ENCODE results near the gene PEPD.

- TF ChIP-seq, protein P1, sequence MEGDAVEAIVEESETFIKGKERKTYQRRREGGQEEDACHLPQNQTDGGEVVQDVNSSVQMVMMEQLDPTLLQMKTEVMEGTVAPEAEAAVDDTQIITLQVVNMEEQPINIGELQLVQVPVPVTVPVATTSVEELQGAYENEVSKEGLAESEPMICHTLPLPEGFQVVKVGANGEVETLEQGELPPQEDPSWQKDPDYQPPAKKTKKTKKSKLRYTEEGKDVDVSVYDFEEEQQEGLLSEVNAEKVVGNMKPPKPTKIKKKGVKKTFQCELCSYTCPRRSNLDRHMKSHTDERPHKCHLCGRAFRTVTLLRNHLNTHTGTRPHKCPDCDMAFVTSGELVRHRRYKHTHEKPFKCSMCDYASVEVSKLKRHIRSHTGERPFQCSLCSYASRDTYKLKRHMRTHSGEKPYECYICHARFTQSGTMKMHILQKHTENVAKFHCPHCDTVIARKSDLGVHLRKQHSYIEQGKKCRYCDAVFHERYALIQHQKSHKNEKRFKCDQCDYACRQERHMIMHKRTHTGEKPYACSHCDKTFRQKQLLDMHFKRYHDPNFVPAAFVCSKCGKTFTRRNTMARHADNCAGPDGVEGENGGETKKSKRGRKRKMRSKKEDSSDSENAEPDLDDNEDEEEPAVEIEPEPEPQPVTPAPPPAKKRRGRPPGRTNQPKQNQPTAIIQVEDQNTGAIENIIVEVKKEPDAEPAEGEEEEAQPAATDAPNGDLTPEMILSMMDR (IDR thresholded peaks at IDR 0.05): no peak
- no peak for TF ChIP-seq POLR2A (IDR thresholded peaks at IDR 0.05)
- no peak for TF ChIP-seq POLR2AphosphoS5 (IDR thresholded peaks at IDR 0.05)
Observed at GRCh38 chr19:33429891-33430673, 91.5 kb downstream of the PEPD start.
